Measurements from ENCODE around the gene CKAP2L.
A peak's percentile ranks its signal among the peaks of the same experiment; 100 is the strongest.

The CKAP2L gene, protein sequence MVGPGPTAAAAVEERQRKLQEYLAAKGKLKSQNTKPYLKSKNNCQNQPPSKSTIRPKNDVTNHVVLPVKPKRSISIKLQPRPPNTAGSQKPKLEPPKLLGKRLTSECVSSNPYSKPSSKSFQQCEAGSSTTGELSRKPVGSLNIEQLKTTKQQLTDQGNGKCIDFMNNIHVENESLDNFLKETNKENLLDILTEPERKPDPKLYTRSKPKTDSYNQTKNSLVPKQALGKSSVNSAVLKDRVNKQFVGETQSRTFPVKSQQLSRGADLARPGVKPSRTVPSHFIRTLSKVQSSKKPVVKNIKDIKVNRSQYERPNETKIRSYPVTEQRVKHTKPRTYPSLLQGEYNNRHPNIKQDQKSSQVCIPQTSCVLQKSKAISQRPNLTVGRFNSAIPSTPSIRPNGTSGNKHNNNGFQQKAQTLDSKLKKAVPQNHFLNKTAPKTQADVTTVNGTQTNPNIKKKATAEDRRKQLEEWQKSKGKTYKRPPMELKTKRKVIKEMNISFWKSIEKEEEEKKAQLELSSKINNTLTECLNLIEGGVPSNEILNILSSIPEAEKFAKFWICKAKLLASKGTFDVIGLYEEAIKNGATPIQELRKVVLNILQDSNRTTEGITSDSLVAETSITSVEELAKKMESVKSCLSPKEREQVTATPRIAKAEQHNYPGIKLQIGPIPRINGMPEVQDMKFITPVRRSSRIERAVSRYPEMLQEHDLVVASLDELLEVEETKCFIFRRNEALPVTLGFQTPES

GRCh38 chr2:112764071-112765044 lies at the start of gene CKAP2L:
TSS of gene CKAP2L (minus strand) at chr2:112764609. CDS start at chr2:112764598, 11 bp downstream.
- DNase-seq: peak; percentile 95

DNA sequence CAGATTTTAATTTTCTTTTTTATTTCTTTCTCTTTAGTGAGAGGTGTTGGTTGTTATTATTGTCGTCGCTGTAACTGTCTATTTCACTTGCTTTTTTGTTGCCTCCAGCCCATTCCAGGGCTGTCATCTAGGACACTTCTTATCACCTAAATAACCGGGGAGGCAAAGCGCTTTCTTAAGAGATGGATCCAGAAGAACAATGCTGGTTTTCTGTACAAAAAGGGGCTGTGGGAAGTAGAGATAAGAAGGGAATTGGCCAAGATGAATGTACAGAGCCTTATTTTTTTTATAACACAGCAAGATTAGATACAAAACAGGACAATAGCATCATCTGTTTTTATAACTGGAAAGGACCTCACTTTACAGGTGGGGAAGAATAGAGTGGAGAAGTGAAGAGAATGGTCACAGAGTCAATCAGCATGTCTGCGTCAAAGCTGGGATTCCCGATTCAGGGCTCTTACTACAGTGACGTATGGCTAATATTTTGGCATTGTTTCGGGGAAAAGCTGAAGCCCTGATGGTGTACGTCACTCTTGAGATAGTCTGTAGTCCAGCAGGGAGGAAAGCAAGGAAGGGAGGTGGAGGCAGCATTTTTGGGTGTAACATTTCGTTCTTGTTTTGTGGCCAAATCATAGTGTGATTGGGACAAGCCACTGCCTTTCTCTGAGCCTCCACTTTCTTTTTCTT lies 49.0 kb upstream of the CKAP2L start:
- no peak for DNase-seq

DNA sequence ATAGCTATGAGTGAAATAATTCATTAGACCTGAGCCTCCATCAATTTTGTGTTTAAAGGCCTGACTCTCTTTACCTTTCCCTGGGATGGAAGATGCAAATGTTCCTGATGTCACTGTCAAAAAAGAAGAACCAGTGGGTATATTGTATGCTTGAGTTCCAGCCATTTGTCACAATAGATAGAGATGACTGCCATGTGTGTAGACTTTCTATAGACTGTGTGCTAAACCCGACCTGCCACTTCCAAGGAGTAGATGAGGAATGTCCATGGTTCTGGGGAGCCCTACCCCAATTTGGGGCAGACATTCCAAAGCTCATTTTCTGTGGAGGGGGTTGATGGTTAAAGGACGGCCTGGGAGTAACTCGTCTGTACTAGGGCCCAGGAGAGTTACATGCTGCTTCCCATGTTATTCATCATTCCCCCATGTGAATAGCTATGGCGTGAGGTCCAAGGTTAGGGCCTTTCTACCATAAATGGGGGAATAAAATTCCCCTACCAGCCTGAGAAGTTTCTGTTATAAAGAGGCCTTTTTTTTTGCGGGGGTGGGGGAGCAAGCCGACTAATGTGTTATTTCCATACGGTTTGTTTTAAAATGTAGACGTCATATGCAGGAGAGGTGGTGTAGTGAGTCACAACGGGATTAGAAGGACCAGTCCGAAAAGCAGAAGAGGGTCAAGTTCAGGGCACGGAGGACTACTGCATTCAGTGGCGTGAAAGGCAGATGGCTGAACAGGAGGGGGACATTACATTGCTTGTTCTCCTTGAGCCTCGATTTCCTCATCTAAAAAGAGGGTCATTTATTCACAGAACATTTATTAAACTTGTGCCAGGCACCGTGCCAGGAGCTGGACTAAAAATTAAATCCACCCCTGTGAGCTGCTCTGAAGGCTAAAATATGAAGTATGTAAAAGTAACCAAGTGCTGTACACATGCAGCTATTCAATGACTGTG lies 48.2 kb upstream of the CKAP2L start:
- DNase-seq: no peak

- no peak for DNase-seq
Observed at GRCh38 chr2:112811841-112812306, 47.5 kb upstream of the CKAP2L start.

GRCh38 chr2:112811276-112811831 lies 46.9 kb upstream of the CKAP2L start:
- DNase-seq: no peak

DNA sequence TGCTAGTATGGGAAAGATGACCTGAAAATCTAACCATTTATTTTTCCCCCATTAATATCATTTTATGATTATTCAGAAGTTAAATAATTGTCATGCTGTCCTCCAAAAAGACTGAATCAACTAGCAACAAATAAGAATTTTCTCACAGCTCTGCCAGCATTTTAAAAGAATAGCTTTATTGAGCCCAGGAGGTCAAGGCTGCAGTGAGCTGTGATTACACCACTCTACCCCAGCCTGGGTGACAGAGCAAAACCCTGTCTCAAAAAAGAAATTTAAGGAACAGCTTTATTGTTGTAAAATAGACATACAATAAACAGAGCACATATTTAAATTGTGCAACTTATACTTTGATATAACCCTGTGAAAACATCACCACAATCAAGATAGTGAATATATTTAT lies 44.7 kb upstream of the CKAP2L start:
- no peak for DNase-seq

DNA sequence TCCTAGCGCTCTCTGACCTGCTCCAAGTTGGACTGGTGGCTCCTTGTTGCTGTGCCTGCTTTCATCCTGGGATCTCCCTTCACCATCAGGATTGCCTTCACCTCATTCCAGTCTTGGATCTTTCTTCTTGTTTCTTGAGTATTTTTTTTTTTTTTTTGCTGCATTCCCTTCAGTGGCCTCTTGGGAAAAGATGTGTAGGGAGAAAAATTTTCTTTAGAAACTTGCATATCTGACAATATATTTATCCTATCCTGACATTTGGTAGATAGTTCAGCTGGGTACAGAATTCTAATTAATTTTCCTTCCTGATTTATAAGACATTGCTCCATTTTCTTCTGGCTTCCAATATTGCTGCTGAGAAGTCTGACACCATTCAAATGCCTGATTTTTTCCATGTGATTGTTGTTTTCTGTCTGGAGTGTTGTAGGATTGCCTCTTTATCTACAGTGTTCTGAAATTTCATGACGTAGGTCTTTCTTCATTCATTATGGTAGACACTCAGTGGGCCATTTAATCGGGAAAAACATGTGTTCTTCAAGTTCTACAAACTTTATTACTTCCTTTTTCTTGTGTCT lies 42.9 kb upstream of the CKAP2L start:
- no peak for DNase-seq

- no peak for DNase-seq
Observed at GRCh38 chr2:112805542-112805941, 41.1 kb upstream of the CKAP2L start.

GRCh38 chr2:112803691-112804521 lies 39.5 kb upstream of the CKAP2L start:
- no peak for DNase-seq

DNA sequence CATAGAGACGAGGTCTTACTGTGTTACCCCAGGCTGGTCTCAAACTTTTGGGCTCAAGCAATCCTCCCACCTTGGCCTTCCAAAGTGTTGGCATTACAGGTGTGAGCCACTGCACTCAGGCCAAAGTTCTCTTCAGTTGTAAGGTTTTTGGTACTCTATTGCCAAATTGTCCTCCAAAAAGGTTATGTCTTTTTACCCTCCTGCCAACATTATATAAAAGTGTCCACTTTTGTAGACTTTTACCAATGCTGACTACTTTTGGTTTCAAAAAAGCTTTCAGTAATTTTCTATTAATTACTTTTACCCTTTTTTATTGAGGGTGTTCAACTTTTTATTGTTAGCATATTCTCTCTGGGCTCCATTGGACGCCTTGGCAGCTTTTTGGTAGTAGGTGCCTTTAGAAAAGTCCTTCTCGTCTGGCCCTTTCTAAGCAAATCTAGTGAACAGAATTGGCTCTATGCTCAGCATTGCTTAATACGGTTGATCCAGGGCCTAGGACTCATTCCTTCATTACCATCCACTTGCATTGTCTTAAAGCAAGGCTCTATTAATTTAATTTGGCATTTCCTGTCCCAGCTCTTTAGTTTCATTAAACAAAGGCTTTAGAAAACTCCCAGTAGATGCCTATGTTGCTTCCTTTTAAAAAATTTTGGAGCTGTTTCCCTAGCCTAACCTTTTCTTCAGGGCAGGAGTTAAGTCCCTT lies 36.6 kb upstream of the CKAP2L start:
- DNase-seq: no peak

- DNase-seq: no peak
Observed at GRCh38 chr2:112798979-112799975, 34.9 kb upstream of the CKAP2L start.

GRCh38 chr2:112796486-112796885 lies 32.1 kb upstream of the CKAP2L start:
- DNase-seq: no peak

DNA sequence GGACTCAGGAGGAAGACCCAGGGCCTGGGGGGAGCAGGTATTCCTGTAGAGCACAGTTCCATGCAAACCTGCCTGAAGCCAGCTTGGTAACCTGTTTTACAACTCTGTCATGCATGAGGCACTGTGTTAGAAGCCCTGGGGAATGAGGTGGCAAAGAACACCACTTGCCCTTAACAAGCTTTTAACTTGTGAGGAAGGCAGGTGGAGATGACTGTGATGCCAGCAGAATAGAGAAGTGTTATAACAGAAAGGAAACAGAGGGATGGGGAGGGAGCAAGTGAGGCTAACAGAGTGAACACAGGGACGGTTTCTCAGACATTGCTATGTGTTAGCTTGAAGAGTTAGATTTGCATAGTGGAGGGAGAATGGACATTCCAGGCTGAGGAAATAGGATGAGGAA lies 31.4 kb upstream of the CKAP2L start:
- no peak for DNase-seq

DNA sequence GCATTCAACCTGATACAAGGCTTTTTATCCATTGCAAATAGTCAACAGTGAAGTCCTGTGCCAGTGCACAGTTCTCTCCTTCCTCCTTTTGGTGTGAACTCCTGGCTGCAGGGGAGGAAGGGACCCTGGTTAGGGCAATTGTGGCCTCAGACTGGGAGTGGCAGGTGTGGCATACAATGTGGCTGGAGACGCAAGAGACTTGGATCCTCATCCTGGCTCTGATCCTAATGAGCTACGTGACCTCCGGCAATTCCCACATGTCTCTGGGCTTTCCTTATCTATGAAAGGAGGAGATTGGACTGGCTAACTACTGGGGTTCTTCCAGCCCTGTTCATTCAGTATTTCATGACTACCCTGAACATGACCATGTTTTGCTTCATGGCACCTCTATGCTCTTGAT lies 30.4 kb upstream of the CKAP2L start:
- DNase-seq: no peak

GRCh38 chr2:112794131-112794733 lies 29.8 kb upstream of the CKAP2L start:
- DNase-seq: no peak

GRCh38 chr2:112793449-112793978 lies 29.1 kb upstream of the CKAP2L start:
- DNase-seq: no peak

GRCh38 chr2:112792419-112792818 lies 28.0 kb upstream of the CKAP2L start:
- DNase-seq: no peak

Data from activated CD8-positive, alpha-beta memory T cell treated with anti-CD3 and anti-CD28 coated beads for 24 hours (primary cell).